Measurements from ENCODE around the gene SCD5.
"Not testable (repeated sequence)": the region's sequence is repeated elsewhere in the genome, so short reads cannot be mapped to it uniquely, and the experiment has no call there.

The SCD5 gene

GRCh38 chr4:82798168-82799005 lies at the start of gene SCD5:
Gene SCD5 (minus strand): TSS chr4:82798796. CDS start chr4:82798537, 259 bp downstream.
- DNase-seq (ENCODE audit: low spot score), result peak; percentile 33

DNA sequence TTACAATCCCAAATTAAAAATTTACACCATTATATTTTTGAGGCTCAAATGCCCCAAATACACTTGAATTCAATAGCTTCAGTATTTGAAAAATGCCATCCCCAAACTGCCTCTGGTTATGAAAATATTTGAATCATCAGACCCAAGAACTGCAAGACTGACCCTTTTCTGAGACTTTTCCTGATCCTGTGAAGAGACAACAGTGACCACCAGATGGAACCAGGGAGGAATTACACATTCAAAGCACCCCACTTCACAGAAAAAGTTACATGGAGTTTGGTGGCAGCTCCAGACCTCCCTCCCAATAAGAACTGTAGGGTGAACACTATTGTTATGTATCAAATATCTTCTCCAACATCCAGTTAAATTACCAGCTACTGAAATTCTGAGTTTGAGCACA lies 44.0 kb upstream of the SCD5 start:
- no peak for DNase-seq (ENCODE audit: low spot score)

DNA sequence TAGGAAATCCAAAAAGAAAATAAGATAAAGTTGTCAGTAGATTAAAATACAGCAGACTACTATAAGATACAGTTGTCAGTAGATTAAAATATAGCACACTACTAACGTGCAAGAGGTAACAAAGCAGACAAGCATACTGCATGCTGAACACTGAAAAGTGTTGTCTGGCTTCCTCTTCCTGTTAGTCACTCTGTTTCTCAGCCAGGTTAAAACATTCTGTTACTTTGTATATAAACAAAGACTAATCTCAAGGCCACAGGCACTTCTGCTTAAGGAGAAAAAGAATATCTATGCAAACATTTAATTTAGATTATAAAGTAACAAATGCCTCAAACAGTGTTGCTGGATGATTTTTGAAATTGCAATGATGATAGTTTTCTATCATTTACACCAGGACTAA lies 41.0 kb upstream of the SCD5 start:
- no peak for DNase-seq (ENCODE audit: low spot score)

- DNase-seq (ENCODE audit: low spot score), result no peak
Observed at GRCh38 chr4:82833696-82834313, 35.2 kb upstream of the SCD5 start.

- not testable (repeated sequence) for DNase-seq (ENCODE audit: low spot score)
Observed at GRCh38 chr4:82833060-82833459, 34.5 kb upstream of the SCD5 start.

DNA sequence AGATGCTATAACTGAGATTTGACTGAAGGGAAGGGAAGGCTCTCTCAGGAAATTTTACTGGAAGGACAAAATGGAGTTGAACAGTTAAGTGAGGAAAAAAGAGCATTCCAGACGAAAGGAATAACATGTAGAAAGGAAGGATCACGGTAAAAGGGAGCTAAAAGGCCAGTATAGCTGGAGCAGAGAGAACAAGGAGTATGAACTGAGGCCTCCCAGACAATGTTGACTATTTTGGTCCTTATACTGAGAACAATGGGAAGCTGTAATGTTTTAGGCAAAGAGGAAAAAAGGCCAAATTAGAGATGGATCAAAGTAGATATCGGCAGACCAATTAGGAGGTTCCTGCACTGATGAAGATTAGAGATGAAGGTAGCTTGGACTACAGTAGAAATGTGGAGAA lies 26.8 kb upstream of the SCD5 start:
- DNase-seq (ENCODE audit: low spot score), result no peak

GRCh38 chr4:82823062-82823461 lies 24.5 kb upstream of the SCD5 start:
- no peak for DNase-seq (ENCODE audit: low spot score)

- no peak for DNase-seq (ENCODE audit: low spot score)
Observed at GRCh38 chr4:82820689-82821088, 22.1 kb upstream of the SCD5 start.

DNA sequence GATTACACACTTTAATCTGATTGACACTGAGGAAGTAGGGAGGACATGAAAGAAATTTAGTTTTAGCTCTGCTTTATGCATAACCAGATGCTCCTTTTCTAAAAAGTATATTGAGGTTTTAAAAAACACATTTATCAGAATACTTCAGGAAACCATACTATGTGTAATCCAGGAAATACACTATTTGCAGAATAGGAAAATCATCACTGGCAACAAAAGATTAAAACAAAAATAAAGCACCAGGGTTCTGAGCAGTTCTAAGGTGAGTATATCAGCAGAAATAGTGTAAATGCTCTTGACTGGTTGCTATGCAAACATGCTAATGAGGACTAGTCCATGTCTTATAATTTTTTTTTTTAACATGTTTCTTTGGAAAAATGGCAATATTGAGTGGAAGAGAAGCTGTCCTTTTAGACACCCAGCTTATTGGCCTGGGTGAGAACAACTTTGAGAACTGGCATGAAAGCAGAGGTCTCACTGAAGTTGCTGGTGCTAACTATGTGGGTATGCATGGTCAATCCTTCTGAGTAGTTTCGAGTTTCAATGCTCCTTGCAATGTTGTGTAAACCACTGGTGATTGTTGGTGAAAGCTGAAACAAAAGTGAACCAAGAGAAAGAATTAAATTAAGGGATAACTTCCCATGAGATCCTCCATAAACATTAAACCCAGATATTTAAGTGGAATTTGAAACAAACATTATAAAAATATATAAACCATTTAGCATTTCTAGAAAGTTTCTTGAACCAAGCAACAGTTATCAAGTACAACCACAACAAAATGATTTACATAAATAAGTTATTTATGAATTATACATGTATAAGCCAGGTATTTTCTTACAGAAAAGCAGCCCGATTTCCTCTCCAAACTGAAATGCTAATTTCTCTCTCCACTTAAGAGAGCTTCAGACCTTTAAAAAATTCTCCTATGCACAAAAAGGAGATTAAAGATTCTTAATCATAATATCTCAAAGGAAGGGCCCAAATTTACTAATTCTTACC lies 20.4 kb upstream of the SCD5 start:
- no peak for DNase-seq (ENCODE audit: low spot score)

GRCh38 chr4:82816874-82817273 lies 18.3 kb upstream of the SCD5 start:
- not testable (repeated sequence) for DNase-seq (ENCODE audit: low spot score)

DNA sequence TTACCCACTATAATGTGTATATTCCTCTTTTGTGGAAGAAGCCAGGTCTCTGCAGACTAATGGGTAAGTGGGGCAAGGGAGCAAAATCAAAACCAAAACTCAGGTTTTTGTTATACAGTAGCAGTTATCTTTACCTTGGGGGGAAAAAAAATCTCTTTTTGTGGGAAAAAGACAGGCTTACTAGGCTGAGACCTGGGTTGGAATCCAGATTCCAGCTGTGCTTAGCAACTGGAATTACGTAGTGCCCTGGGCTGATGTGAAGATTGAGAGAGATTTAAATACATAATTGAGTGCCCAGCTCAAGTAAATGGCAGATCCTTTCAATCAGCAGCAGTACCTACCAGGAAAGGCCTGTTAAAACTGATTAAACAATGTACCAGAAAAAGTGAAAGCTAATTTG lies 15.4 kb upstream of the SCD5 start:
- DNase-seq (ENCODE audit: low spot score), result no peak

GRCh38 chr4:82811838-82812341 lies 13.3 kb upstream of the SCD5 start:
- no peak for DNase-seq (ENCODE audit: low spot score)

GRCh38 chr4:82811392-82811791 lies 12.8 kb upstream of the SCD5 start:
- no peak for DNase-seq (ENCODE audit: low spot score)

- no peak for DNase-seq (ENCODE audit: low spot score)
Observed at GRCh38 chr4:82810176-82810575, 11.6 kb upstream of the SCD5 start.

DNA sequence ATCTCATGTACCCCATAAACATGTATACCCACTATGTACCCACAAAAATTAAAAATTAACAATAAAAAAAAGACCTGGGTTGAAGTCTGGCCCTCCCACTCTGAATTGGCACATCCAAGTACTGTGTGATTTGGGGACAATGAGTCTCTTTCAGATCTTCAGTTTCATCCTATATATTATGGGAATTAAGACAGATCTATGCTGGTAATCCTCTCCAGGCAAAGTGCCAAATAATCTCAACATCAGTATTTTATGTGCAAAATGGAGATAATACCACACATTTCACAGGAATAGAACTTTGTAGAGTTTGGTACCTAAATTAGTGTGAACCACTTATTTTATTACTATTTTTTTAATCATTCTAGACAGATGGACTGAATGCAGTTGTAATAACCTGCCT lies 11.0 kb upstream of the SCD5 start:
- DNase-seq (ENCODE audit: low spot score), result no peak

- no peak for DNase-seq (ENCODE audit: low spot score)
Observed at GRCh38 chr4:82803746-82804145, 5.2 kb upstream of the SCD5 start.

- no peak for DNase-seq (ENCODE audit: low spot score)
Observed at GRCh38 chr4:82802911-82803310, 4.3 kb upstream of the SCD5 start.

DNA sequence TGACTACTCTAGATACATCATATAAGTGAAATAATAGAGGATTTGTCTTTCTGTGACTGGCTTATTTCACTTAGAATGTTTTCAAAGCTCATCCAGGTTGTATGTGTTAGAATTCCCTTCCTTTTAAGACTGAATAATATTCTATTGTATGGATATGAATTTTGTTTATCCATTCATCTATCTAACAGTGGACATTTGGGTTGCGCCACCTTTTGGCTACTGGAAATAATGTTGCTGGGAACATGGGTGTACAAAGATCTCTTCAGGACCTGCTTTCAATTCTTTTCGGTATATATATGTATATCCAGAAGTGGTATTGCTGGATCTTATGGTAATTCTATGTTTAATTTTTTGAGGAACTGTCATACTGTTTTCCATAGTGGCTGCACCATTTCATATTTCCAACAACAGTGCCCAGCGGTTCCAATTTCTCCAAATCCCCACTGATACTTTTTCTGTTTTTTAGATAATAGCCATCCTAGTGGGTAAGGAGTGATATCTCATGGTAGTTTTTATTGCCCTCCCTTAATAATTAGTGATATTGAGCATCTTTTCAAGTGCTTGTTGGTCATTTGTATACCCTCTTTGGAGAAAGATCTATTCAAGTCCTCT lies 3.4 kb upstream of the SCD5 start:
- DNase-seq (ENCODE audit: low spot score), result no peak

DNA sequence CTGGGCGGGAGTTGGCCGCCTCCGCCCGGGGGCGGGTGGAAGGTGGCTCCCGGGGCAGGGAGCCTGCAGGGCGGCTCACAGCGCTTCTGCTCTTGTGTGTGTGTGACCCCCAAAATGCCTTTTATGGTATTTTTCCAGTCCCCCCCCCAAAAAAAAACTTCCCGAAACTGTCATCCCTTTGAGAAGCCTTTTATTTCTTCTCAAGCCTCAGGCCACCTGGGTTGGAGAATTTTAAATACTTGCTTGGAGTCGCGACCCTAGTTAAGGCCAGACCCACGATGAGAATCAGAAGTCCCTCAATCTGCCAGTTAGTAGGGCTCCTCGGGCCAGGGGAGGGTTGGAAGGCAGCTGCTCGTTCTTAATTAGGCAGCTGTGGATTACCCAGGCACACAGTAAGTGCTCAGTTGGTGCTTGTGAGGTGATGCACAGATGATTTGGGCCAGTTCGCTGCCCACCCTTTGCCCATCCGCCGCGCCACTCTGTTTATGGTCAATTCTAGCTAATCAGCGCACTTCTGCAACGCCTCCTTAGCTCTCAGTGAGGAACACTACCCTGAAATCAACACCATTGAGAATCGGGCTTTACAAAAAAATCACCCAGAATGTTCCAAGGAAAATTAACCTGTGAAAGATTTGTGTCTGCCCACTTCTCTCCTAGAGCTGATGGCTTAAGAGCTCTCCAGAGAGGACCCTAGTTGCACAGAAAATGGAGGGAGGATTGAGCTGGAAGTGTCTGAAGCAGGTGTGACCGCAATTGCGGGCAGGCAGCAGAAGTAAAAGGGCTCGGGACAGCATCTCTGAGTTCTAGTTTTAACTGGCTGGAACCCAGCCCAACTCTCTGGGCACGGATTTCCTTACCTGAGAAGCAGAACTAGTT lies 648 bp upstream of the SCD5 start:
- DNase-seq (ENCODE audit: low spot score), result no peak

GRCh38 chr4:82797405-82798111 lies 1.0 kb downstream of the SCD5 start:
- no peak for DNase-seq (ENCODE audit: low spot score)
